Osteoblast (primary cell): ENCODE data around the gene GAPVD1. TPM values are rescaled to one million over a fixed set of nuclear protein-coding genes. Genes with fewer than 3 reads are reported as not detected.

Source experiments
- DNase-seq: peaks from one replicate; pipeline ENCODE4 v3.0.0; 2011; ENCODE audit warnings: low spot score, mixed read lengths; ENCODE audit not compliant: insufficient read length; ENCODE audit errors: missing footprints
- H2AFZ ChIP-seq: 2 replicates; pipeline ENCODE4 v1.6.0; 2011; ENCODE audit warnings: mild to moderate bottlenecking, low read length
- H3K27ac ChIP-seq: 2 replicates; pipeline ENCODE4 v1.5.1; 2011; ENCODE audit warnings: mild to moderate bottlenecking, low read depth, low read length, moderate library complexity
- H3K27me3 ChIP-seq: 2 replicates; pipeline ENCODE4 v1.6.0; 2012; ENCODE audit warnings: mild to moderate bottlenecking, control low read depth, inconsistent platforms, low read length, moderate library complexity; ENCODE audit not compliant: insufficient read depth
- H3K36me3 ChIP-seq: 2 replicates; pipeline ENCODE4 v1.5.1; 2011; ENCODE audit warnings: mild to moderate bottlenecking, low read length, control low read depth, moderate library complexity; ENCODE audit not compliant: insufficient read depth
- H3K4me1 ChIP-seq: 2 replicates; pipeline ENCODE4 v1.5.1; 2011; ENCODE audit warnings: mild to moderate bottlenecking, low read length, control low read depth, moderate library complexity; ENCODE audit not compliant: insufficient read depth
- H3K4me2 ChIP-seq: 2 replicates; pipeline ENCODE4 v1.6.0; 2011; ENCODE audit warnings: mild to moderate bottlenecking, low read length; ENCODE audit not compliant: insufficient read depth
- H3K4me3 ChIP-seq: fragments of 200-600 bp; sonication (generic); 3 replicates; pipeline ENCODE4 v1.5.1; 2012; ENCODE audit warnings: mild to moderate bottlenecking, low read length, inconsistent platforms; ENCODE audit not compliant: insufficient read depth
- H3K79me2 ChIP-seq: 2 replicates; pipeline ENCODE4 v1.6.0; 2012; ENCODE audit warnings: mild to moderate bottlenecking, low read length, control low read depth, inconsistent platforms; ENCODE audit not compliant: insufficient read depth
- H3K9me3 ChIP-seq: 2 replicates; pipeline ENCODE4 v1.5.1; 2011; ENCODE audit warnings: low read depth, low read length, control low read depth
- H4K20me1 ChIP-seq: 2 replicates; pipeline ENCODE4 v1.6.0; 2012; ENCODE audit warnings: mild to moderate bottlenecking, low read length, control low read depth; ENCODE audit not compliant: insufficient read depth
- total RNA-seq: library from RNA; depleted of rRNA; stranded (reverse); fragments of >200 nt; gene quantifications from 2 replicates; pipeline ENCODE4 v1.2.3, GENCODE V29; 2012
- TF ChIP-seq, protein P1 (sequence below): IDR thresholded peaks from 2 replicates; pipeline ENCODE4 v1.5.1; 2011; ENCODE audit warnings: mild to moderate bottlenecking, low read depth, low read length, moderate library complexity; ENCODE audit errors: extremely low read depth

Gene GAPVD1
- total RNA-seq, 1 donor, result 80.3 TPM

DNA sequence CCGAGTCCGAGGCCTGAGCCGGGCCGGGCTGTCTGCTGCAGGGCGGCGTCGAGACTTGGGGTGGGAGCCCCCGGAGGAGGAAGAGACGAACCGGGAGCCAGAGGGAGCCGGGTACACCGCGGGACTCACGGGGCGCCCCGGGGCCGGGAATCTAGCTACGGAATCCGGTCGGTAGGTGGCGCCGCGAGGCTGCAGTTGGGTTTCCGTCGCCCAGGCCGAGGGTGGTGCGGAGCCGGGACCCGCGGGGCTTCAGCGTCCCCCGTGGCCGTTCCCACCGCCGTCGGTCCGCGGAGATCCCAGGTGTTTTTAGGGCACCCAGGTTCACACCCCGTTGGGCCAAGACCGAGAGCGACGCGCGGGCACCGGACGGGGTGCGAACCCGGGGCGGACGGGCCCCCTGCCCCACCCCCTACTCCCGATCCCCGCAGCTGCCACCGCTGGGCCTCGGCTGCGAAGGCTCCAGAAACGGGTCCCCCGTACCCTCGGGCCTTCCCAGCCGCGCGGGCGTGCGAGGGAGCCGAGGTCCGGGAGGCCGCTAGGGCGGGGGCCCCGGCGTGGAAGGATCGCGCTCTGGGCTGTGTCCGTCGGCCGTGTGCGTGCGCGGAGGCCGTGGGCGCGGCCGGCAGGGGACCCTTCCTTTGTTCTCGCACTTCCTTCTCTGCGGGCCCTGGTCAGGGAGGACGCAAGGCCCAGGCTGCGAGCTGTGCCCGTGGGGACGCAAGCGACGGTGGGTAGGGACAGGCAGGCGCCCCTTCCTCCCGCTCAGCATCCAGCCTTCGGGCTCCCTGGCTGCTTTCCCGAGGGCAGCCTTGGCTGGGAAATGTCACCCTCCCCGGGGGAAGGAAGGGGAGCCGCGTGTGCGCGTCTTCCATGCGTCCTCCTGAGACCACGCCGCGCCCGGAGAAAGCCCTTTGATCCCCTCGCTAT is 146.6 kb downstream of the GAPVD1 start:
- peak overlapping the region; percentile 79 for H3K4me3 ChIP-seq
- peak; percentile 99 for DNase-seq
- no peaks in the 10 kb centered on the region for H3K27me3 ChIP-seq
- H3K79me2 ChIP-seq, result no peaks in the 10 kb centered on the region
- no peaks in the 10 kb centered on the region for H4K20me1 ChIP-seq
- peak overlapping the region; percentile 85 for H3K4me2 ChIP-seq
- no peaks in the 10 kb centered on the region for H3K9me3 ChIP-seq
- H3K36me3 ChIP-seq, result no peaks in the 10 kb centered on the region
- peak overlapping the region; percentile 23 for H3K27ac ChIP-seq
- H2AFZ ChIP-seq, result peak overlapping the region; percentile 92
- H3K4me1 ChIP-seq, result no peaks in the 10 kb centered on the region
- TF ChIP-seq, protein P1, sequence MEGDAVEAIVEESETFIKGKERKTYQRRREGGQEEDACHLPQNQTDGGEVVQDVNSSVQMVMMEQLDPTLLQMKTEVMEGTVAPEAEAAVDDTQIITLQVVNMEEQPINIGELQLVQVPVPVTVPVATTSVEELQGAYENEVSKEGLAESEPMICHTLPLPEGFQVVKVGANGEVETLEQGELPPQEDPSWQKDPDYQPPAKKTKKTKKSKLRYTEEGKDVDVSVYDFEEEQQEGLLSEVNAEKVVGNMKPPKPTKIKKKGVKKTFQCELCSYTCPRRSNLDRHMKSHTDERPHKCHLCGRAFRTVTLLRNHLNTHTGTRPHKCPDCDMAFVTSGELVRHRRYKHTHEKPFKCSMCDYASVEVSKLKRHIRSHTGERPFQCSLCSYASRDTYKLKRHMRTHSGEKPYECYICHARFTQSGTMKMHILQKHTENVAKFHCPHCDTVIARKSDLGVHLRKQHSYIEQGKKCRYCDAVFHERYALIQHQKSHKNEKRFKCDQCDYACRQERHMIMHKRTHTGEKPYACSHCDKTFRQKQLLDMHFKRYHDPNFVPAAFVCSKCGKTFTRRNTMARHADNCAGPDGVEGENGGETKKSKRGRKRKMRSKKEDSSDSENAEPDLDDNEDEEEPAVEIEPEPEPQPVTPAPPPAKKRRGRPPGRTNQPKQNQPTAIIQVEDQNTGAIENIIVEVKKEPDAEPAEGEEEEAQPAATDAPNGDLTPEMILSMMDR, result peak; percentile 62

DNA sequence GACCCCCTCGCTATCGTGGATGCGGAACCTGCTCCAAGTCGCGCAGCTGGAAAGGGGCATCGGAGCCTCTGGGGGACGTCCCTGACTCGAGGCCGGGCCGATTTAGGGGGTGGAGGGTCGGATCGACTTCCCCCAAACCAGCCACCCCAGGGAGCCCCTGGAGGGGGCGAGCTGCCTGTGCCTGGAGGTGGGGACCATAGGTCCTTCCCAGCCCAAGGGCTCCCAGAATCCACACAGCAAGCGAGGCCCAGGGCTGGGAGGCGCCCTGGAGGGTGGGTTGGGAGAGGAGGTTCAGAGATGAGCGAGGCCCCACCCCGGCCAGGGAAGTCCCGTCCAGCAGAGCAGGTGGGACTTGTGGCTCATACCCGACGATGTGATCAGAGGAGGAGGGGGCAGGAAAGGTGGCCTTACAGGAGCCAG is 147.6 kb downstream of the GAPVD1 start:
- peak; percentile 50 for DNase-seq
- Histone ChIP-seq H4K20me1 (no peaks in the 10 kb centered on the region), H3K27ac (no peak overlapping the region), H3K4me2 (no peak overlapping the region), H2AFZ (no peak overlapping the region), H3K4me3 (no peak overlapping the region), H3K9me3 (no peaks in the 10 kb centered on the region), H3K79me2 (no peaks in the 10 kb centered on the region), H3K27me3 (no peaks in the 10 kb centered on the region), H3K4me1 (no peaks in the 10 kb centered on the region), H3K36me3 (no peaks in the 10 kb centered on the region)
- TF ChIP-seq, protein P1, result no peak

DNA sequence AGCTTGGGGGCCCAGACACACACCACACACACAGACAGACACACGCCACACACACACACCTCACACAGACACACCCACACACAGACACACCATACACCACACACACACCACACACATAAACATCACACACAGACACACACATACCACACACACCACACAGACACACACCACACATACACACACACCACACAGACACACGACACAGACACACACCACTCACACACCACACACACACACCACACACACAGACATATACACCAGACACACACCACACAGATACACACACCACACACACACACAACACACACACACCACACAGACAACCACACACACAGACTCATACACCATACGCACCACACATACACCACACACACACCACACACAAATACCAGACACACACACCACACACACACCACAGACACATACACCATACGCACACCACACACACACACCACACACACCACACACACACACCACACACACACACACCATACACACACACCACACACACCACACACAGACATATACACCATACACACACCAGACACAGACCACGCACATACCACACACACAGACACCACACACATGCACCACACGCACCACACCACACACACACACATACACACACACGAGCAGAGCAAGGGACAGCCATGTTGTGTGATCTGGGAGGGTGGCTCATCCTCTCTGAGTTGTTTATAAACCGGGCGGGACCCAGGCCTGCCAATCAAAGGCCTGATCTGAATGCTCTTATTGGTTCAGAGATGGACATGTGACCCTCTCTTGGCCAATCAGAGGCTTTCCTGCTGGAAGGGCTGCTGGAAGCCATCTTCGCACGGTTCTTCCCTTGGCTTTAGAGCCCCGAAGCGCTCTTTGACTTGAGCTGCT is 148.3 kb downstream of the GAPVD1 start:
- TF ChIP-seq, protein P1, result no peak
- H3K4me2 ChIP-seq, result no peak overlapping the region
- no peaks in the 10 kb centered on the region for H3K27me3 ChIP-seq
- no peaks in the 10 kb centered on the region for H3K4me1 ChIP-seq
- no peak overlapping the region for H3K27ac ChIP-seq
- DNase-seq, result peak; percentile 96
- H3K9me3 ChIP-seq, result no peaks in the 10 kb centered on the region
- H3K4me3 ChIP-seq, result peak overlapping the region; percentile 46
- no peaks in the 10 kb centered on the region for H4K20me1 ChIP-seq
- H3K79me2 ChIP-seq, result no peaks in the 10 kb centered on the region
- no peak overlapping the region for H2AFZ ChIP-seq
- no peaks in the 10 kb centered on the region for H3K36me3 ChIP-seq
